ENCODE results near the gene CPN2.

CPN2 gene

GRCh38 chr3:194351080-194351672, at the start of gene CPN2:
TSS of gene CPN2 (minus strand) at chr3:194351328. CDS start at chr3:194342702, 8,626 bp downstream.
- no peak for DNase-seq

GRCh38 chr3:194399874-194400411, 48.8 kb upstream of the CPN2 start:
- DNase-seq = no peak

GRCh38 chr3:194399166-194399565, 48.0 kb upstream of the CPN2 start, which contains the start of gene GP5:
TSS of gene GP5 (minus strand) at chr3:194399266. CDS start at chr3:194398282, 984 bp downstream.
- DNase-seq = no peak

- no peak for DNase-seq
Observed at GRCh38 chr3:194397757-194398312, 46.7 kb upstream of the CPN2 start.

GRCh38 chr3:194396859-194397756, 46.0 kb upstream of the CPN2 start:
- no peak for DNase-seq

GRCh38 chr3:194396539-194396858, 45.4 kb upstream of the CPN2 start:
- DNase-seq = no peak

GRCh38 chr3:194395778-194396538, 44.8 kb upstream of the CPN2 start:
- DNase-seq = no peak

GRCh38 chr3:194395212-194395611, 44.1 kb upstream of the CPN2 start:
- DNase-seq = peak; percentile 97

GRCh38 chr3:194392576-194392975, 41.4 kb upstream of the CPN2 start:
- DNase-seq = no peak

GRCh38 chr3:194390835-194391234, 39.7 kb upstream of the CPN2 start:
- no peak for DNase-seq

- DNase-seq = no peak
Observed at GRCh38 chr3:194389269-194389668, 38.1 kb upstream of the CPN2 start.

- no peak for DNase-seq
Observed at GRCh38 chr3:194387926-194388418, 36.8 kb upstream of the CPN2 start.

GRCh38 chr3:194387276-194387675, 36.1 kb upstream of the CPN2 start:
- DNase-seq = no peak

GRCh38 chr3:194386648-194387047, 35.5 kb upstream of the CPN2 start:
- DNase-seq = no peak

- no peak for DNase-seq
Observed at GRCh38 chr3:194386066-194386465, 34.9 kb upstream of the CPN2 start.

- no peak for DNase-seq
Observed at GRCh38 chr3:194384569-194385001, 33.5 kb upstream of the CPN2 start.

GRCh38 chr3:194384156-194384555, 33.0 kb upstream of the CPN2 start:
- DNase-seq = no peak

GRCh38 chr3:194383276-194383940, 32.3 kb upstream of the CPN2 start:
- DNase-seq = no peak

- DNase-seq = no peak
Observed at GRCh38 chr3:194382892-194383223, 31.7 kb upstream of the CPN2 start.

GRCh38 chr3:194382196-194382891, 31.2 kb upstream of the CPN2 start:
- DNase-seq = no peak

GRCh38 chr3:194381460-194381875, 30.3 kb upstream of the CPN2 start:
- DNase-seq = no peak

GRCh38 chr3:194380326-194380725, 29.2 kb upstream of the CPN2 start:
- no peak for DNase-seq
